ENCODE data around the gene MAML2. TPM values are rescaled to one million over a fixed set of nuclear protein-coding genes. Genes with fewer than 3 reads are reported as not detected.

The MAML2 gene
- total and polyA plus RNA-seq, 2 of the 8 experiments (the other 6 are each of a cell fraction or from before 2014, with no cell fraction given) = 3.8 to 6.6 TPM

DNA sequence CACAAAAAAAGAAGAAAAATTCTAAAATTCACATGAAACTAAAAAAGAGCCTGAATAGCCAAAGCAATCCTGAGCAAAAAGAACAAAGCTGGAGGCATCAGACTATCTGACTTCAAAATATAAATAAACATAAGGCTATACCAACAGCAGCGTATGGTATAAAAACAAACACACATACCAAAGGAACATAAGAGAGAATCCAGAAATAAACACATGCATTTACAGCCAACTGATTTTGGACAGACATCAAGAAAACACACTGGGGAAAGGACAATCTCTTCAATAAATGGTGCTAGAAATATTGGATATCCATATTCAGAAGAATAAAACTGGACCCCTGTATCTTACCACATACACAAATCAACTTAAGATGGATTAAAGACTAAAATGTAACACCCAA, 416.3 kb downstream of the MAML2 start:
- no peak for FAIRE-seq
- CTCF ChIA-PET (ENCODE audit: partially characterized antibody) = no interaction called here
- 94% methylated on average over 1 of the region's 1 CpG; no CpG with 5 or more reads in 1 of the 2 experiments for WGBS, 2 experiments (ENCODE audit: extremely low coverage in 1 of 2, insufficient coverage in 1 of 2, insufficient read length in 1 of 2, insufficient replicate concordance in 2 of 2, low coverage in 1 of 2, low lambda C conversion rate in 2 of 2, missing lambda C conversion rate in 1 of 2)

More for the DNA sequence above, 416.3 kb downstream of the MAML2 start:
- Histone ChIP-seq H4K8ac (ENCODE audit: extremely low read depth, insufficient read depth, low read length) (no peak overlapping the region), H3K27me3 (replicated peaks in 1 of 4; ENCODE audit: control insufficient read depth in 3 of 4, extremely low read depth in 1 of 4, insufficient read depth in 3 of 4, low read length in 3 of 4) (no peaks in the 10 kb centered on the region), H3K27ac (ENCODE audit: low read depth, low read length) (no peak overlapping the region), H2BK120ac (replicated peaks; ENCODE audit: low read depth, low read length) (no peak overlapping the region), H4K91ac (replicated peaks; ENCODE audit: insufficient read length, low read length) (no peak overlapping the region), H4K5ac (ENCODE audit: insufficient read length, low read depth, low read length) (no peak overlapping the region), H4K20me1 (replicated peaks in 1 of 2; ENCODE audit: control insufficient read depth in 1 of 2, insufficient read depth in 2 of 2, low read length in 2 of 2) (no peaks in the 10 kb centered on the region), H3K23me2 (ENCODE audit: low read depth, low read length) (no peaks in the 10 kb centered on the region; the same call in 1 of the 2 replicates), H3K79me2 (ENCODE audit: control insufficient read depth in 1 of 2, insufficient read depth in 2 of 2, low read length in 2 of 2) (peaks cover 0 to 18% of the 10 kb centered on the region in 2 experiments; a peak in 3 of 4 replicates), H3K79me1 (ENCODE audit: low read depth, low read length) (no peaks in the 10 kb centered on the region), H3K18ac (ENCODE audit: extremely low read depth, low read length) (no peak overlapping the region), H2BK12ac (ENCODE audit: low read depth, low read length) (no peak overlapping the region), H3K14ac (ENCODE audit: insufficient read length) (no peak overlapping the region), H3K4me2 (ENCODE audit: insufficient read depth in 1 of 2, low read depth in 2 of 2, low read length in 2 of 2) (no peak overlapping the region), H3K23ac (ENCODE audit: insufficient read length) (no peak overlapping the region), H2BK5ac (ENCODE audit: low read depth, low read length) (no peak overlapping the region), H2BK15ac (ENCODE audit: low read length) (no peak overlapping the region), H2AK5ac (ENCODE audit: low read depth, low read length) (no peak overlapping the region), H3K56ac (replicated peaks; ENCODE audit: insufficient read length, low read depth, low read length) (no peak overlapping the region), H3K9me3 (ENCODE audit: insufficient read depth in 2 of 2, low read depth in 1 of 2, low read length in 1 of 2) (no peaks in the 10 kb centered on the region), H2AFZ (ENCODE audit: low read length) (no peak overlapping the region), H3K36me3 (ENCODE audit: control insufficient read depth in 2 of 4, insufficient read depth in 4 of 4, low read length in 3 of 4) (no peaks in the 10 kb centered on the region), H3K4me3 (ENCODE audit: extremely low read depth in 1 of 4, insufficient read depth in 2 of 4, low read depth in 3 of 4, low read length in 4 of 4) (no peak overlapping the region), H3K9ac (replicated peaks in 1 of 4; ENCODE audit: extremely low read depth in 1 of 4, low read depth in 3 of 4, low read length in 3 of 4) (no peak overlapping the region), H2BK20ac (ENCODE audit: low read length) (no peak overlapping the region), H3K4me1 (replicated peaks in 1 of 4; ENCODE audit: control insufficient read depth in 3 of 4, insufficient read depth in 4 of 4, low read length in 3 of 4) (no peaks in the 10 kb centered on the region; a peak in 1 of 7 replicates), H3K4ac (replicated peaks; ENCODE audit: insufficient read length, low read depth, low read length) (no peak overlapping the region)
- TF ChIP-seq JUND (IDR thresholded peaks at IDR 0.05; ENCODE audit: low read length) = no peak
- TF ChIP-seq KDM5A (IDR thresholded peaks at IDR 0.05; ENCODE audit: low read length) = no peak
- TF ChIP-seq RXRA (IDR thresholded peaks at IDR 0.05; ENCODE audit: insufficient read depth, low read depth, low read length) = no peak
- POLR2A ChIA-PET (ENCODE audit: partially characterized antibody) = no interaction called here
- DNase-seq (ENCODE audit: low read depth in 1 of 2, low spot score in 2 of 2) = no peak

MicroRNAs encoded within 50 kb of the gene (microRNA counts, 767-probe panel; counts per million panel counts)
- microRNA hsa-miR-1260b = 879 counts per million, percentile 95 among the panel's probes with 10 or more counts

Small RNAs within 50 kb of the gene (microRNA-seq; reads per million reads assigned to microRNA genes)
- gene MIR1260B (ENCODE audit: borderline microRNAs expressed in 2 of 2, borderline number of aligned reads in 2 of 2, borderline replicate concordance in 1 of 2) = 0 reads per million in 2 experiments

Small RNAs within 50 kb of the gene (small RNA-seq; reads per million reads assigned to genes)
- gene MIR1260B (ENCODE audit: insufficient read depth) = not detected

Other genes with a start within 250 kb of the MAML2 start
- gene CCDC82, start 46.7 kb upstream of the MAML2 start, total RNA-seq (2021; fragmentation: NEBNext Ultra II Directional; extraction: Animal tissue kit (Norgen Biotek cat#: 25700)) = 15.2 and 17.0 TPM in 2 replicates
- gene CCDC82, start 46.7 kb upstream of the MAML2 start, polyA plus RNA-seq (2011; rRNA removed) = 3.5 and 6.0 TPM in 2 replicates
- gene JRKL, start 46.8 kb upstream of the MAML2 start, total RNA-seq (2021; fragmentation: NEBNext Ultra II Directional; extraction: Animal tissue kit (Norgen Biotek cat#: 25700)) = 4.9 and 5.4 TPM in 2 replicates
- gene JRKL, start 46.8 kb upstream of the MAML2 start, polyA plus RNA-seq (2011; rRNA removed) = 0.71 and 1.4 TPM in 2 replicates